Endothelial cell of umbilical vein (primary cell): ENCODE results near the gene GUCY1A1. TPM values are rescaled to one million over a fixed set of nuclear protein-coding genes. Genes with fewer than 3 reads are reported as not detected.

Experiments used
- BruUV-seq: library from RNA; stranded (reverse); fragments of 400-500 nt; replicated peaks from 2 replicates; lab custom pipeline; 2021; lab: Mats Ljungman, UMichigan
- CTCF ChIA-PET: fragments of 300-600, 350-600 bp; sonication (Branson Sonifier 250); formaldehyde crosslinking; loops from one replicate; lab custom pipeline; 2021; ENCODE audit warnings: antibody characterized with exemption, inconsistent platforms; lab: Charles Lee
- POLR2A ChIA-PET: fragments of 300-600, 350-600 bp; sonication (Branson Sonifier 250); formaldehyde crosslinking; loops from one replicate; lab custom pipeline; 2021; ENCODE audit warnings: antibody characterized with exemption, inconsistent platforms; lab: Charles Lee
- DNase-seq: peaks from one replicate; pipeline ENCODE4 v3.0.0-alpha.2; 2011; ENCODE audit warnings: low read depth, low spot score
- FAIRE-seq: peaks from 2 replicates; lab custom pipeline; 2011; peaks lifted over from hg19 to GRCh38; lab: Jason Lieb, UNC
- H2AFZ ChIP-seq: 2 replicates; pipeline ENCODE4 v1.6.0; 2012; ENCODE audit warnings: low read depth, low read length, control low read depth, inconsistent platforms
- H3K27ac ChIP-seq: 2 replicates; pipeline ENCODE4 v1.5.1; 2011; ENCODE audit warnings: low read depth, mild to moderate bottlenecking, control low read depth, low read length, moderate library complexity; ENCODE audit not compliant: insufficient read depth
- H3K27me3 ChIP-seq, 2 experiments: 2 replicates each; pipeline versions ENCODE4 v1.6.0 to v1.6.1; 2011; ENCODE audit warnings: low read length in 2 of 2, mixed read lengths in 1 of 2; ENCODE audit not compliant: control insufficient read depth in 2 of 2, insufficient read depth in 2 of 2
- H3K36me3 ChIP-seq, 2 experiments: 2 replicates in 1 of 2; 3 replicates in 1 of 2; pipeline ENCODE4 v1.5.1; 2011; ENCODE audit warnings: low read length in 2 of 2, mild to moderate bottlenecking in 1 of 2, moderate library complexity in 1 of 2; ENCODE audit not compliant: control insufficient read depth in 2 of 2, insufficient read depth in 2 of 2; ENCODE audit errors: extremely low read depth in 1 of 2
- H3K4me1 ChIP-seq: 3 replicates; pipeline ENCODE4 v1.5.1; 2011; ENCODE audit warnings: mild to moderate bottlenecking, low read length; ENCODE audit not compliant: control insufficient read depth, insufficient read depth; ENCODE audit errors: extremely low read depth
- H3K4me2 ChIP-seq: 2 replicates; pipeline ENCODE4 v1.6.1; 2011; ENCODE audit warnings: low read length, control low read depth, mixed read lengths; ENCODE audit not compliant: insufficient read depth
- H3K4me3 ChIP-seq, 3 experiments: fragments of 200-600 bp in 1 of 3; sonication (generic), shearing (Covaris generic) in 1 of 3; replicated peaks in 1 of 3; 2 replicates each; pipeline ENCODE4 v1.5.1; 2011 to 2016; ENCODE audit warnings: control low read depth in 3 of 3, low read length in 3 of 3, mild to moderate bottlenecking in 2 of 3, inconsistent platforms in 1 of 3, low read depth in 1 of 3, moderate library complexity in 1 of 3; ENCODE audit not compliant: insufficient read depth in 1 of 3
- H3K79me2 ChIP-seq: 2 replicates; pipeline ENCODE4 v1.6.0; 2012; ENCODE audit warnings: low read length, inconsistent platforms; ENCODE audit not compliant: control insufficient read depth, insufficient read depth
- H3K9ac ChIP-seq: replicated peaks from 2 replicates; pipeline ENCODE3; 2011; ENCODE audit warnings: low read length, control low read depth; ENCODE audit not compliant: insufficient read depth; ENCODE audit errors: extremely low read depth
- H3K9me1 ChIP-seq: replicated peaks from 3 replicates; pipeline ENCODE4 v1.6.0; 2011; ENCODE audit warnings: mild to moderate bottlenecking, low read length; ENCODE audit not compliant: control insufficient read depth, insufficient read depth; ENCODE audit errors: extremely low read depth
- H3K9me3 ChIP-seq: replicated peaks from 2 replicates; pipeline ENCODE4 v1.5.1; 2012; ENCODE audit warnings: low read length, inconsistent platforms; ENCODE audit not compliant: control insufficient read depth, insufficient read depth
- H4K20me1 ChIP-seq: replicated peaks from 2 replicates; pipeline ENCODE3; 2011; ENCODE audit warnings: mild to moderate bottlenecking, low read length; ENCODE audit not compliant: control insufficient read depth, insufficient read depth; ENCODE audit errors: extremely low read depth
- CTCF ChIP-seq, 2 donors: IDR thresholded peaks; 1 replicate in 1 of 2; 2 replicates in 1 of 2; pipeline ENCODE4 v1.5.1; 2011; ENCODE audit warnings: low read length in 2 of 2, mild to moderate bottlenecking in 2 of 2, moderate library complexity in 2 of 2, control low read depth in 1 of 2, inconsistent platforms in 1 of 2, low read depth in 1 of 2; ENCODE audit not compliant: insufficient read depth in 1 of 2; ENCODE audit errors: extremely low read depth in 1 of 2
- EZH2 ChIP-seq: IDR thresholded peaks from 2 replicates; pipeline ENCODE4 v1.6.1; 2012; ENCODE audit warnings: borderline replicate concordance, low read depth, mild to moderate bottlenecking, moderate library complexity, low read length, inconsistent platforms; ENCODE audit not compliant: severe bottlenecking
- FOS ChIP-seq: IDR thresholded peaks from 2 replicates; pipeline ENCODE4 v1.6.1; 2011; ENCODE audit warnings: mild to moderate bottlenecking, low read length, moderate library complexity, borderline replicate concordance; ENCODE audit not compliant: insufficient read depth
- GATA2 ChIP-seq: IDR thresholded peaks from 2 replicates; pipeline ENCODE4 v1.7.0; 2011; ENCODE audit warnings: low read depth, mild to moderate bottlenecking, moderate library complexity, mixed read lengths, low read length; ENCODE audit not compliant: insufficient read length, insufficient read depth
- JUN ChIP-seq: IDR thresholded peaks from 2 replicates; pipeline ENCODE4 v1.6.1; 2011; ENCODE audit warnings: borderline replicate concordance, low read depth; ENCODE audit not compliant: insufficient read length, insufficient read depth
- MAX ChIP-seq: IDR thresholded peaks from 2 replicates; pipeline ENCODE4 v1.6.1; 2011; ENCODE audit not compliant: insufficient read depth, insufficient read length
- MYC ChIP-seq: IDR thresholded peaks from one replicate; pipeline ENCODE4 v1.6.1; 2011; ENCODE audit warnings: mild to moderate bottlenecking, low read depth, low read length
- POLR2A ChIP-seq: IDR thresholded peaks from 2 replicates; pipeline ENCODE4 v1.6.1; 2012; ENCODE audit warnings: low read depth, mild to moderate bottlenecking, control low read depth, low read length
- POLR2AphosphoS5 ChIP-seq: IDR thresholded peaks from 2 replicates; pipeline ENCODE4 v1.6.1; 2012; ENCODE audit warnings: low read depth, mild to moderate bottlenecking, control low read depth, low read length, moderate library complexity; ENCODE audit not compliant: insufficient read depth
- dilution Hi-C: fragments of 300-500 bp; cut with MboI; formaldehyde crosslinking; loops from one replicate; pipeline ENCODE4 v1.15.0; 2019; ENCODE audit warnings: low sequenced_read_pairs; ENCODE audit not compliant: extremely low pct_ligation_motif_present
- intact Hi-C: fragments of 100-400 bp; cut with micrococcal nuclease; formaldehyde crosslinking; loops from one replicate; pipeline ENCODE4 v1.10.0; 2022
- polyA plus RNA-seq, 4 experiments: library from polyadenylated mRNA; depleted of rRNA in 3 of 4; stranded (reverse) in 3 of 4; unstranded in 1 of 4; fragments of >200 nt; gene quantifications; 2 replicates each; pipeline versions ENCODE4 v1.2.1 to v1.2.3, GENCODE V29; 2011 to 2012; ENCODE audit warnings: missing spikeins in 1 of 4
- total RNA-seq: library from RNA; stranded (reverse); gene quantifications from 2 replicates; pipeline ENCODE4 v1.2.3, GENCODE V29; 2021

The GUCY1A1 gene
- total and polyA plus RNA-seq, 2 donors (not counting 3 experiments of a cell fraction or from before 2014, with no cell fraction given), result 1.3 to 4.4 TPM

- Histone ChIP-seq H3K4me3 (no peak overlapping the region), H3K27me3 (no peaks in the 10 kb centered on the region), H3K4me2 (no peak overlapping the region), H4K20me1 (no peaks in the 10 kb centered on the region), H3K27ac (no peak overlapping the region), H3K9ac (no peak overlapping the region), H3K9me3 (no peaks in the 10 kb centered on the region), H3K9me1 (no peaks in the 10 kb centered on the region), H3K79me2 (no peaks in the 10 kb centered on the region), H3K4me1 (no peaks in the 10 kb centered on the region), H3K36me3 (no peaks in the 10 kb centered on the region), H2AFZ (no peak overlapping the region)
- dilution Hi-C loops (no loop called here), intact Hi-C loops (no loop called here)
- no TSS peak for BruUV-seq
- POLR2A ChIA-PET, result no interaction called here
- CTCF ChIA-PET, result no interaction called here
- TF ChIP-seq MAX (no peak), CTCF (IDR thresholded peaks at IDR 0.05; ENCODE audit: extremely low read depth in 1 of 2, insufficient read depth in 1 of 2, low read depth in 1 of 2, low read length in 2 of 2) (no peak), JUN (no peak), FOS (no peak), EZH2 (no peak), GATA2 (no peak), POLR2A (no peak), MYC (no peak), POLR2AphosphoS5 (no peak)
- FAIRE-seq (no peak), DNase-seq (no peak)
Observed at GRCh38 chr4:155749041-155749440, 82.4 kb downstream of the GUCY1A1 start.
